GM21367 (cell line): Measurements from ENCODE around the gene FEM1B.

Source experiments
- ATAC-seq: cut with Tn5 transposase; IDR thresholded peaks from one replicate; pipeline ENCODE4 v1.9.1; 2021; ENCODE audit not compliant: unreplicated experiment

The FEM1B gene

GRCh38 chr15:68344600-68344999 lies 67.1 kb downstream of the FEM1B start:
- no peak for ATAC-seq
